Measurements from ENCODE around the gene BRAF.

- TF ChIP-seq ZNF274 (IDR thresholded peaks at IDR 0.05; ENCODE audit: low read depth, low read length), result no peak
- TF ChIP-seq SUZ12 (IDR thresholded peaks at IDR 0.05; ENCODE audit: extremely low read depth, insufficient read depth, insufficient read length), result no peak
These were observed 48.0 kb downstream of the BRAF start for GRCh38 chr7:140876519-140877248.
